HL-60 (cell line): Measurements from ENCODE around the gene RPL10.

Experiments used
- DNase-seq, 2 experiments: peaks; one replicate each; pipeline ENCODE4 v3.0.0-alpha.2; 2010 to 2020; ENCODE audit warnings: low read depth in 1 of 2, low spot score in 1 of 2
- H3K27ac ChIP-seq: fragments of 250-450 bp; sonication (Bioruptor Pico); replicated peaks from 2 replicates; pipeline ENCODE4 v1.5.1; 2020; ENCODE audit warnings: mild to moderate bottlenecking, moderate library complexity
- H3K27me3 ChIP-seq: fragments of 250-450 bp; sonication (Bioruptor Pico); 2 replicates; pipeline ENCODE4 v1.5.1; 2021; ENCODE audit warnings: mild to moderate bottlenecking, moderate library complexity; ENCODE audit not compliant: insufficient read depth, poor library complexity, severe bottlenecking
- H3K4me3 ChIP-seq: replicated peaks from 2 replicates; pipeline ENCODE4 v1.5.1; 2011; ENCODE audit warnings: mild to moderate bottlenecking, control low read depth, low read length; ENCODE audit not compliant: insufficient read depth
- GABPA ChIP-seq: IDR thresholded peaks from 2 replicates; pipeline ENCODE4 v1.6.1; 2012; ENCODE audit warnings: low read depth
- POLR2AphosphoS5 ChIP-seq: IDR thresholded peaks from 2 replicates; pipeline ENCODE4 v1.6.1; 2012; ENCODE audit warnings: low read depth
- SPI1 ChIP-seq: IDR thresholded peaks from 2 replicates; pipeline ENCODE4 v1.6.1; 2012; ENCODE audit warnings: low read depth, mild to moderate bottlenecking, borderline replicate concordance
- TF ChIP-seq, protein P1 (sequence below): IDR thresholded peaks from one replicate; pipeline ENCODE4 v1.5.1; 2011; ENCODE audit warnings: low read length, control low read depth, inconsistent platforms; ENCODE audit not compliant: insufficient read depth
- TF ChIP-seq, protein P2 (sequence below): IDR thresholded peaks from 2 replicates; pipeline ENCODE4 v1.6.1; 2012; ENCODE audit warnings: low read depth; ENCODE audit not compliant: insufficient replicate concordance

RPL10 gene

DNA sequence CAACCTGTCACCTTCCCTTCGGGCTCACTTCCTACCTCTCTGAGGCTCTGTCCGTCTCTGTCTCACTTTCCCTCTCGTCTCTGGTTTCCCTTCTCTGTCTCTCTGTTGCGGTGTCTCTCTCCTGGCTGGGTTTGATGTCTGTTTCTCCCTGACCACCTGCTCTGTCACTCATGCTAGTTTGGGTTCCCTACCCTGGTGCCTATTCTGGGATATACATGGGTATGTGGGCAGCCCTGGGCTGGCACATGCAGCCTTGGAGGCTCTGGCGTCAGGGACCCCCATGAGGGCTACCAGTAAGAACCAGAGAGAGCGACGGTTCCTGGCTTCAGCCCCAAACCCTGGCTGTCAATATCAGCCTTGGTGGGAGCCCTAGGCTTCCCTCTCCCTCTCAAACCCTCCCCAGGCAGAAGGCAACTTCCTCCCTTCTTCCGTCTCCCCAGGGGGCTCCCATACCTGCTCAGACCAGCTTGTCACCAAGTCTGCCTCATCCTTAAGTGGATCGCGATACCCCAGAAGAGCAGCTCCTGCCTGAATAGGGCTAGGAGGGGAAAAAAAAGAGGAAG lies 10.6 kb downstream of the RPL10 start:
- no peak for DNase-seq
- TF ChIP-seq POLR2AphosphoS5 (no peak), SPI1 (peak; percentile 85)
- H3K27me3 ChIP-seq: no peaks in the 10 kb centered on the region
- H3K4me3 ChIP-seq: peak overlapping the region; percentile 33
- H3K27ac ChIP-seq: peak overlapping the region; percentile 54

DNA sequence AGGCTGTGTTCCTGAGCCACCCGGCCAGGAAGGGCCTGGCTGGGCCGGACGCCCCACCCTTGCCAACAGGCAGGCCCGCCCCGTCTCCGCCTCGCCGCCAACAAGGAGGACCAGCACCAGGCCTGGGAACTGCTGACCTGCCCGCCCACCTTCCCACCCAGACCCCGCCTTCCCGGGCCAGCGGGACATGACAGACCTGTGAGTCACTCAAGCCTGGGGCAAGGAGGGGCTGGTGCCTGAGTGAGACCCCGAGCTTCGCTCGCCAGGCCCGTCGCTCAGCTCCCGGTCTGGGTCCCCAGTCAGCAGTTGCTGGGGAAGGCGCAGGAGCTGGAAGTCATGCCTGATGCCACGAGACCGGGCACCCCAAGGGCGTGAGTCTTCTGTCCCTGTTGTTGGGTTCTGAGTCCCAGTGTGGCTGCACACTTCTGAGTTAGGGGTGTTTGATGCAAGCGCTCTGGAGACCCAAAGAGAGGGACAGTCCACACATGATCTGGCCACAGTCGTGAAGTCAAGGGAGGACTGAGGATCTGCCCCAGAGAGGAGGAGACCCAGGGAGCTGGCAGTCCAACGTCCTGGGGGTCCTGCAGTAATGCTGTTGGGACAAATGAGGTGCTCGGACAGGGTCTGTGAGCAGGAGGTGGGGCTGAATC lies 11.2 kb downstream of the RPL10 start, which contains the start of gene DNASE1L1:
Gene DNASE1L1, minus strand, starts transcription at position 33 of the 650 bp plus-strand sequence. CDS start 3,686 bp downstream, outside the sequence.
- peak; percentile 78 to 86 for DNase-seq
- Histone ChIP-seq H3K27me3 (no peaks in the 10 kb centered on the region), H3K27ac (peak within 1 kb of the TSS; percentile 54), H3K4me3 (peak within 1 kb of the TSS; percentile 33)
- TF ChIP-seq POLR2AphosphoS5 (no peak), SPI1 (no peak), GABPA (no peak)
- TF ChIP-seq, protein P1, sequence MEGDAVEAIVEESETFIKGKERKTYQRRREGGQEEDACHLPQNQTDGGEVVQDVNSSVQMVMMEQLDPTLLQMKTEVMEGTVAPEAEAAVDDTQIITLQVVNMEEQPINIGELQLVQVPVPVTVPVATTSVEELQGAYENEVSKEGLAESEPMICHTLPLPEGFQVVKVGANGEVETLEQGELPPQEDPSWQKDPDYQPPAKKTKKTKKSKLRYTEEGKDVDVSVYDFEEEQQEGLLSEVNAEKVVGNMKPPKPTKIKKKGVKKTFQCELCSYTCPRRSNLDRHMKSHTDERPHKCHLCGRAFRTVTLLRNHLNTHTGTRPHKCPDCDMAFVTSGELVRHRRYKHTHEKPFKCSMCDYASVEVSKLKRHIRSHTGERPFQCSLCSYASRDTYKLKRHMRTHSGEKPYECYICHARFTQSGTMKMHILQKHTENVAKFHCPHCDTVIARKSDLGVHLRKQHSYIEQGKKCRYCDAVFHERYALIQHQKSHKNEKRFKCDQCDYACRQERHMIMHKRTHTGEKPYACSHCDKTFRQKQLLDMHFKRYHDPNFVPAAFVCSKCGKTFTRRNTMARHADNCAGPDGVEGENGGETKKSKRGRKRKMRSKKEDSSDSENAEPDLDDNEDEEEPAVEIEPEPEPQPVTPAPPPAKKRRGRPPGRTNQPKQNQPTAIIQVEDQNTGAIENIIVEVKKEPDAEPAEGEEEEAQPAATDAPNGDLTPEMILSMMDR: no peak
- TF ChIP-seq, protein P2, sequence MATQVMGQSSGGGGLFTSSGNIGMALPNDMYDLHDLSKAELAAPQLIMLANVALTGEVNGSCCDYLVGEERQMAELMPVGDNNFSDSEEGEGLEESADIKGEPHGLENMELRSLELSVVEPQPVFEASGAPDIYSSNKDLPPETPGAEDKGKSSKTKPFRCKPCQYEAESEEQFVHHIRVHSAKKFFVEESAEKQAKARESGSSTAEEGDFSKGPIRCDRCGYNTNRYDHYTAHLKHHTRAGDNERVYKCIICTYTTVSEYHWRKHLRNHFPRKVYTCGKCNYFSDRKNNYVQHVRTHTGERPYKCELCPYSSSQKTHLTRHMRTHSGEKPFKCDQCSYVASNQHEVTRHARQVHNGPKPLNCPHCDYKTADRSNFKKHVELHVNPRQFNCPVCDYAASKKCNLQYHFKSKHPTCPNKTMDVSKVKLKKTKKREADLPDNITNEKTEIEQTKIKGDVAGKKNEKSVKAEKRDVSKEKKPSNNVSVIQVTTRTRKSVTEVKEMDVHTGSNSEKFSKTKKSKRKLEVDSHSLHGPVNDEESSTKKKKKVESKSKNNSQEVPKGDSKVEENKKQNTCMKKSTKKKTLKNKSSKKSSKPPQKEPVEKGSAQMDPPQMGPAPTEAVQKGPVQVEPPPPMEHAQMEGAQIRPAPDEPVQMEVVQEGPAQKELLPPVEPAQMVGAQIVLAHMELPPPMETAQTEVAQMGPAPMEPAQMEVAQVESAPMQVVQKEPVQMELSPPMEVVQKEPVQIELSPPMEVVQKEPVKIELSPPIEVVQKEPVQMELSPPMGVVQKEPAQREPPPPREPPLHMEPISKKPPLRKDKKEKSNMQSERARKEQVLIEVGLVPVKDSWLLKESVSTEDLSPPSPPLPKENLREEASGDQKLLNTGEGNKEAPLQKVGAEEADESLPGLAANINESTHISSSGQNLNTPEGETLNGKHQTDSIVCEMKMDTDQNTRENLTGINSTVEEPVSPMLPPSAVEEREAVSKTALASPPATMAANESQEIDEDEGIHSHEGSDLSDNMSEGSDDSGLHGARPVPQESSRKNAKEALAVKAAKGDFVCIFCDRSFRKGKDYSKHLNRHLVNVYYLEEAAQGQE: no peak

DNA sequence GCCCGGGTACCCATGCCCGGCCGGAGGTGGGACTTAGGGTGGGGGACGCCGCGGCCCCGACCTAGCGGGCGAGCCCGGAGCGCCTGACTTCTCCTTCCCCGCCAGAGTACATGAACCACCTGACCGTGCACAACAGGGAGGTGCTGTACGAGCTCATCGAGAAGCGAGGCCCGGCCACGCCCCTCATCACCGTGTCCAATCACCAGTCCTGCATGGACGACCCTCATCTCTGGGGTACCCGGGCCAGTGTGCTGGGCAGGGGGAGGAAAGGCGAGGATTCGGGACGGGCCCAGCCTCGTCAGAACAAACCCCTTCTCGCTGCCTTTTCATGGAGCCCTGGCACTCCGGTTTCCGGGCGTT lies 13.8 kb downstream of the RPL10 start:
- peak overlapping the region; percentile 93 for H3K27ac ChIP-seq
- TF ChIP-seq POLR2AphosphoS5 (no peak), SPI1 (no peak), GABPA (no peak)
- TF ChIP-seq, protein P1: no peak
- TF ChIP-seq, protein P2: no peak
- peak; percentile 46 to 64 for DNase-seq

DNA sequence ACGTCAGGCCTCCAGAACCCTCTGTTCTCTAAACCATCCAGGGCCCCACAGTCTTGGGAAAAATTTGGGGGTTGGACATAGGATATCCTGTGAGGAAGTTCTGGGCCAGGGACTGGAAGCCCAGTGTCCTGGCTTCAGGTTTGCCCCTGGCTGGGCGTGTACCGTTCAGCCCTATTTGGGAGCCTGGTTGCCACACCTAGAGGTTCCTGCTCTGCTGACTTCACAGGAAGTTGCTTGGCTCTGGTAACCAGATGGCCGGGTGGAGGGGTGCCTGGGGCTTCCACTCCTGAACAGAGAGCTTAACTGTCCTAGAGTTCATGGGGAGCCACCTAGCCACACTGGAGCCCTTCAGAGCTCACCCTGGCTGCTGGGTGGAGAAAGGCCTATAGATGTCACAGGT lies 14.3 kb downstream of the RPL10 start:
- H3K27ac ChIP-seq: peak overlapping the region; percentile 93
- no peaks in the 10 kb centered on the region for H3K27me3 ChIP-seq
- H3K4me3 ChIP-seq: peak overlapping the region; percentile 62
- DNase-seq: peak; percentile 70 to 91
- no peak for TF ChIP-seq GABPA
- TF ChIP-seq, protein P2: no peak
- TF ChIP-seq, protein P1: no peak
- no peak for TF ChIP-seq SPI1
- TF ChIP-seq POLR2AphosphoS5: no peak

More for the DNA sequence above, 13.8 kb downstream of the RPL10 start:
- no peaks in the 10 kb centered on the region for H3K27me3 ChIP-seq
- peak overlapping the region; percentile 62 for H3K4me3 ChIP-seq
